HG02840 (cell line): ENCODE results near the gene TENM3.

Experiments used
- ATAC-seq: cut with Tn5 transposase; IDR thresholded peaks from one replicate; pipeline ENCODE4 v1.9.1; 2021; ENCODE audit warnings: mild to moderate bottlenecking, moderate library complexity, moderate number of reproducible peaks; ENCODE audit not compliant: unreplicated experiment, low FRiP score

TENM3 gene

DNA sequence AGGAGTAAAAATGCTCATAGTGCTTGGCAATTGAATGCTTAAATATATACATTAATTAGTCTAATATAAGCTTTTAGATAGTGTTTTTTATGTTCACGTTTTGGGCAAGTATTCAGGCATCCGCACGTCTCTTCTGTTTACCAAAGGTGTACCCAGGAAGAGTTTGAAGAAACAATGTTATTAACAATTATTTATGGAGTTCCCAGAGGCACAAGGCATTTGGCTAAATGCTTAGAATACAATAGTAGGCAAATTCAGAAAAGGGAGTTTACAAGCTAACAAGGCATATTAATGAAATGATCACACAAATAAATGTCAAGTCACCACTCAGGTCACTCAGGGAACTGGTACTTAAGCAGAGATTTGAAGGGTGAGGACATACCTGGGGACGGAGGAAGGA is 294.8 kb downstream of the TENM3 start:
- ATAC-seq, result no peak

DNA sequence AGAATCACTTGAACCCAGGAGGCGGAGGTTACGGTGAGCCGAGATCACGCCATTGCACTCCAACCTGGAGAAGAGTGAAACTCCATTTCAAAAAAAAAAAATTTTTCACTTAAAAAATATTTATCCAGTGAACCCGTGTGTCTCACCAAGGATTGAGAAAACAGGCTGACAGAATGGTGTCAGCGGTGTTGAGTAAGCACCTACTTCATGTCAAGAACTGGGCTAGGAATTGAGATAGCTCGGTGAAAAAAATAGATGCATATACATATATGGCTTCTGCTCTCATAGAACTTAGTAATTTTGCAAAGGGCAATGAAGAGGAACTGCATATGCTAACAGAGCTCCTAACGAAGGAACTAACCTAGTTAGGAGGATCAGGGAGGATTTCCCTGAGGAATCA is 297.3 kb downstream of the TENM3 start:
- ATAC-seq, result no peak

DNA sequence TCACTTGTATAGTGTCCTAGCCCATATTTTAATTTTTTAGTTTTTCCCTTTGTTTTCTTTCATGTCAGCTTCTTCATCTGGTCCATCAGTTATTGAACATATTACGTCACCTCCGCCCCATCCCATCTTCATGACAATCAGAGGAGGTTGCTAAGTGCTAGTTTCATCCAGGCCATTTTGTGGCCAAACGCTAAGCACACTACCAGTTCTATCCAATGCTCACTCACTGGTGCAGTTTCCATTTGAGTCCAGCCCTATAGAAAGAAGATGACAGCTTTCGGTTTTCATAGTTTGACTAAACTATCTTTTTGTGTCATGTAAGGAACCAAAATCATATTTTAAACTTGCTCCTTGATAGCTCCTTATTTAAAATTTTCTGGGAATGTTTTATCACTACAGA is 304.2 kb downstream of the TENM3 start:
- peak; percentile 80 for ATAC-seq

DNA sequence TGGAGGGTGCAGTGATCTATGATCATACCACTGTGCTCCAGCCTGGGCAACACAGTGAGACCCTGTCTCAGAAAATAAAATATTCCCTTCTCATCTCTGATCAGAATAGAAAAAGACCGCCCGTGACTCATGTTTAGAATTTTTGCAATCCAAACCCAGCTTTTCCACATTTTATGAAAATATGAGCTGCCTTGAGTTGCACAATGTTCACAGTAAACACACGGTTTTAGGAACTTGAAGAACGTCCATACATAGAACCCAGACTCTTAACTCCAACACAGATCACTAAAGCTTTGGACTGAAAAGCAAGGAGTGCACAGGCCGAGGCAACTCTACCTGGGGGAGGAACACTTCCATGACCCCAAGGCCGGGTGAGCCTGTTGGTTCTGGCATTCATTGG is 305.0 kb downstream of the TENM3 start:
- no peak for ATAC-seq

DNA sequence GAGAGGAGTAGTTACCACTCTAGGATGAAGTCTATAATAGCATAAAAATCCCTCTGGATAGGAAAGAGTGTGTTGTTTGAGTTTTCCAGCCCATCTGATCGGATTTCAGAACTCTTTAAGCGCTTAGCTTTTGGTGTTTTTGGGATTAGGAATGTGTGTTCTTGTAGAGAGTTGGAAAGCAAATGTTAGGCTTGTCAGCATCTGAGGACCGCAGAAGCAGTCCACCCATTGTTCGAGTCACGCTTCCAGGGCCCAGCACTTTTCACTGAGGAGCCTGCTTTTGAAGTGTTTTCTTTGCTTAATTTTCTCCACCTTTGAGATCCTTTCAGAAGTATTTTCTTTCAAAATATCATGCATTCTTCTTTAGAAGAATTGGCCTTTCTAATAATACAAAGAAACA is 306.2 kb downstream of the TENM3 start:
- ATAC-seq, result no peak

GRCh38 chr4:182552948-182553347 is 309.7 kb downstream of the TENM3 start:
- ATAC-seq, result no peak

GRCh38 chr4:182553653-182554052 is 310.5 kb downstream of the TENM3 start:
- ATAC-seq, result no peak

GRCh38 chr4:182554736-182555135 is 311.5 kb downstream of the TENM3 start:
- ATAC-seq, result no peak

DNA sequence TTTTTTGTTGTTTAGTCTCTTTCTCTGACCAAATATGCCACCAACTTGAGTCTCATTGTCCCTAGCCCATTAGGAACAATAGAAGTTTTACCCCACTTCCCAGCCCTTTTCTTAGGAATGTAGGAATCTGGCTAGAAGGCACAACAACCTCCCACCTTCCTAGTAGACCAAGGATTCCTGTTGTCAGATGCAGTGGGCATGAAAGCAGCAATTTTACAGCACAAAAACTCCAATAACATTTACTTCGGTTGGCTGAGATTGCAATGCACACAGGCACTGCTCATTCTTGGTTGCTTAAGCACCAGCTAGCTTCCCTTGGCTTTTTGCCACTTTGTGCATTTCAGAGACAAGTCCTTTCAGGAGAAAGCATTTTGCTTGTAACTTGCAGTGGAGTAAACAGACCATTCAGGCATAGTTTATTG is 312.8 kb downstream of the TENM3 start:
- ATAC-seq, result no peak

DNA sequence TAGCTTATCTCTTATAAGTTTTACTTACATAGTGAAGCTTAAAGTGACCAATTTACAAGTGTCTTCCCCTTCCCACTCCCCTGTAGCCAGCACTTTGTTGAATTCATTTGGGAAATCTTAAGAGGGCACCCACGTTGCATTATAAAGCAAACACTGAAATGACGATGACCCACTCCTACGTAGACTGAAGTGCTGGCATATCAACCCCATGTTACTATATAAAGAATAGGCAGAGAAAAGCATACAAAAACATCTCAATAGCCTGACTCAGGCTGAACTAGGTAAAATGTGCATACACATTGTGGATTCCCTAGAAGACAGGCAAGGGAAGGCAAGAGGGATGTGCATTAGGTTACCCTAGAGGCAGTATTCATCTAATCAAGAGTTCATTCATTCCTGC is 313.4 kb downstream of the TENM3 start:
- no peak for ATAC-seq

DNA sequence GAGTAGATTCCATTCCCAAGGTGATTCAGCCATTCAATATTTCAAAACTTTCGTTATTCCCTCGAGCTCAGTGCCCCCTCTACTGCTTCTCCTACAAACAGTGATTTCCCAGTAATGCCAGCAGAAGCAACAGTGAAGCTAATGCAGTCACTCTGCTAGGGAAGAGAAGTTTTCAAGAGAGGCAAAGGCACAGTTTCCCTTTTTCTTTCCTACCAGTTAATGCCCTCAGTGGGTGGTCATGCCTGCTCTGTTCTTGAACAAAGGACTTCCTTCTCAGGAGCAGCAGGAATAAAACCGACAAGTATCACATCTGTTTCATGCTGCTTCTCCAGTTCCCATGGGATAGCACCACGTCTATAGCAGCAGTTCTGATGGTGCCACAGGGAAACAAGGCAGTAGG is 317.2 kb downstream of the TENM3 start:
- no peak for ATAC-seq

- ATAC-seq, result no peak
Observed at GRCh38 chr4:182562350-182562749, 319.1 kb downstream of the TENM3 start.

- ATAC-seq, result no peak
Observed at GRCh38 chr4:182564724-182565369, 321.6 kb downstream of the TENM3 start.

DNA sequence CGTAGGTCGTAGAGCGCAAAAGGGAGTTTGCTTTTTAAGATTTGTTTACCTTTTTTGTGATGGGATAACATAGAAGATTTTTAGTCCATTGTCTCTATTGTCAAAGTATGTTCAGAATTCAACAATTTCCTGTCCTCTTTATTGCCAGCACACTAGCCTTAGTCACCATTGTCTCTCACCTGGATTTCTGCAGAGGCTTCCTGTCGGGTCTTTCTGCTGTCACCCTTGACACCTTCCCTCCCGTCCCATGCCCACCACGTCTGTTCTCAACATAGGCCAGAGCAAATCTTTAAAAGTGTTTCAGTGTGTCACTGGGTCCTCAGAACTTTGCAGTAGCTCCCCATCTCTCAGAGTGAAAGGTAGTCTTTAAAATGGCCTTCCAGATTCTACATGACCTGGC is 323.9 kb downstream of the TENM3 start:
- no peak for ATAC-seq

GRCh38 chr4:182569561-182569960 is 326.4 kb downstream of the TENM3 start:
- ATAC-seq, result no peak

GRCh38 chr4:182574706-182575105 is 331.5 kb downstream of the TENM3 start:
- no peak for ATAC-seq

DNA sequence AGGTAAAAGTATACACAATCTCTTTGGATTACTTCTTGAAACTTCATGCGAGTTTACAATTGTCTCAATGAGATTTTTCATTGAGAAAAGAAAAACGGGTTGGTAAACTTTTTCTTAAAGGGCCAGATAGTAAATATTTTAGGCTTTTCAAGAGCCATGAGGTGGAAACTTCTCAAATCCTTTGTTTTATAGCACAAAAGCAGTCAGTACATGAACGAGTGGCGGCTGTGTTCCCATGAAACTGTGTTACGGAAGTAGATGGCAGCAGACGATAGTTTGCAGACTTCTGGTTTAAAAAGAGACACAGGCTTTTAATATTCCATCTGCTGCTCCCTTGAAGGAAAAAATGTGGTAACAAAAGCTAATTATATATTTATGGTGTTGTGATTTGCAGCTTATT is 332.0 kb downstream of the TENM3 start:
- ATAC-seq, result no peak

DNA sequence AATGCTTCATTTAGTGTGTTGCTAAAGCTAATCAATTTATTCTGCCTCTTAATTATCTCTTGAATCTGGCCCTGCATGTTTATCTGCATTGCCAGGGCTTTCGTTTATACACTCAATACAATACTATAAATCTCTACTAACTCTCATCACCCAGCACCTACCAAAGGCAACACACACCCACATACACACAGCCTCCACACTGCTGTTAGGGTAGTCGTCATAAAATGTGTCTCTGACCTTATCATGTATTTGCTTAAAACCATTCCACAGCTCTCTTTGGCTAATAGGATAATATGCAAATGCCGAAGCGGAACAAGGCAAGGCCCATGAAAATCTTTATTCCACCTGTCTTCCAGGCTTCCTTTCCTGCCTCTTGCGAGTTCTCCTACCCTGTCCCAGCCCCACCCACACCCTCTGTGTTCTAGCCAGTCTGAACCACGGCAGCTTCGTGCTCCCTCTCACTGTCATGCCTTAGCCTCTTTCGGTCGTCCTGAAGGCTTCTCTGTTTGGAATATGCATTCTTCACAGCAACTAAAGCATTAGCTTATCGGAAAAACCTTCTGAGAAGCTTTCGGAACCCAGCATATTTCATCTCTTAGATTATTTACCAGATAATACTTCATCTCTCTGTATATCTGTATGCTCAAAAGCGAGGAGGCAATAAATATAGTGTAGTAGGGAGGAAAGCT is 333.5 kb downstream of the TENM3 start:
- ATAC-seq, result no peak

DNA sequence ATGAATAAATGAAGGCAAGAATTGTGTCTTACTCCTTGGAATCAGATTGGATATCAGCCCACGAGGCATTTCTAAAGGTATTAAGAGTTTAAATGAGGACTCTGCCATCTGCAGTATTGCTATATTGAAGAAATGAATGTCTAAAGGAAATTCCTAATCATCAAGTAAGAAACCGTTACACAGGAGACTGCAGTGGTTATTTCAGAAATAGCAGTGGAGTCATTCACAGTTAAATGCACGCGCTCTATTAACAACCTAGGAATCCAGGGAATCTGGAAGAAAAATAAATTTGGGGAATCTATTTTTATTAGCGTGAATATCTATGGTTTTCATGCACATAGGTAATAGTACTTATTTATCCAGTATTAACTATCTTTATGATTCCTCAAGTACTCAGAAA is 334.2 kb downstream of the TENM3 start:
- ATAC-seq, result no peak

- no peak for ATAC-seq
Observed at GRCh38 chr4:182578402-182578801, 335.2 kb downstream of the TENM3 start.

DNA sequence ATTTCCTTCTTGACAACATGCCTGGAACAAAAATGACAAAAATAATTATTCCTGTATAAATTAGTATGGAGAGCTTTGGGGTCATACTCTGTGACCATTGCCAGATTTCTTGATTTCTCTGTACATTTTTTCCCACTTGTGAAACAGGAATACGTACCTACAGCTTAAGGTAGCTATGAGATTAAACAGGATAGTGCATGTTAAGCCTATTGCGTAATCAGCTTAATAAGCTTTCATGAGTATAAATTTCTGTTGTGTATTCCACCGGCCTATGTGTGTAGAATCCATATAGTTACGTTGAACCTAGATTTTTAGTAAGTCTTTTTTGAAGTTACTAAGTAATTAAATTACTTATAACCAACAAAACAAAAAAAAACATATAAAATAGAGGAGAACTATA is 339.0 kb downstream of the TENM3 start:
- no peak for ATAC-seq

GRCh38 chr4:182583703-182584415 is 340.7 kb downstream of the TENM3 start:
- ATAC-seq, result no peak
